Activated CD4-positive, alpha-beta T cell treated with anti-CD3 and anti-CD28 coated beads for 1 hour (primary cell): ENCODE data around the gene RASAL2.
"Not testable (repeated sequence)": the region's sequence is repeated elsewhere in the genome, so short reads cannot be mapped to it uniquely, and the experiment has no call there.

ENCODE experiments used
- DNase-seq: peaks from one replicate; pipeline ENCODE4 v3.0.0-alpha.2; 2020

The RASAL2 gene

DNA sequence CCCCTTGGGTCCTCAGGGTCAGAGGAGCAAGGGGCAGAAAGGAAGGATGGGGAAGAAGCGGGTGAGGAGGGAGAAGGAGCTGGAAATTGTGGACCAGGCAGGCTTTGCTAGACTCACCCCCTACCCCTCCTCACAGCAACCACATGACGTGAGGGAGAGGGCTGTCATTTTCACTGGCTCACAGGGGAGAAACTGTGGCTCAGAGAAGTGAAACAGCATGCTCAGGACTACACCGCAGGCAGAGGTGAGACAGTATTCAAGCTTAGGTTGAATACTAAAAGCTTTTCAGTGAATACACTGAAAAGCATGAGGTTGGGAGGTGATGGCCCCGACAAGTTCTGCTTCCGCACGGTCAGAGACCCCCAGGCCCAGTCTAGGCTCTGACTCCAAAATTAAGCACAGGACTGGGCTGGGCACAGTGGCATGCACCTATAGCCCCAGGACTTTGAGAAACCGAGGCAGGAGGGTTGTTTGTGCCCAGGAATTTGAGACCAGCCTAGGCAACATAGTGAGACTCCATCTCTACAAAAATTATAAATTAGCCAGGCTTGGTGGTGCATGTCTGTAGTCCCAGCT lies 404.1 kb downstream of the RASAL2 start:
- no peak for DNase-seq

DNA sequence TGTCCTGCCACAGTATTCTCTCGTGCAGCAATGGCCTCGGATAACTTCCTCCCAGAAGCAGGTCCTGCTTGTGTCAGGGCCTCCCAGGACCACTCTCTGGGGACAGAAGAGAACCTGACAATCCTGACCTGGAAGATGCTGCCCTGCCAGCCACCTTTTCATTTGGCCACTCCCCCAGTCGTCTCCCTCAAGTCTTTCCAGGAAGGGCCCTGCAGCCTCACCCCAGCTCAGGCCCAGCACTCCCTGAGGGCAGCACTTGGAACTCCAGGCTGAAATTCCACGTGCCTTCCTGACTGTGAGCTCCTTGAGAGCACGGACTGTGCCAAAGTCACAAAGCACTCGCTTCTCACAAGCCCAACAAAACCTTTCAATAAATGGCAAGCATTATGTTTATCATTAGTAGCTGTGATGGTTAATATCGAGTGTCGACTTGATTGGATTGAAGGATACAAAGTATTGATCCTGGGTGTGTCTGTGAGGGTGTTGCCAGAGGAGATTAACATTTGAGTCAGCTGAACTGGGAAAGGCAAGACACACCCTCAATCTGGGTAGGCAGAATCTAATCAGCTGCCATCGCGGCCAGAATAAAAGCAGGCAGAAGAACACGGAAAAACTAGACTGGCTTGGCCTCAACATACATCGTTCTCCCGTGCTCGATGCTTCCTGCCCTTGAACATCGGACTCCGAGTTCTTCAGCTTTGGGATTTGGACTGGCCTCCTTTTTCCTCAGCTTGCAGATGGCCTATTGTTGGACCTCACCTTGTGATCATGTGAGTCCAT lies 405.2 kb downstream of the RASAL2 start:
- DNase-seq = no peak

DNA sequence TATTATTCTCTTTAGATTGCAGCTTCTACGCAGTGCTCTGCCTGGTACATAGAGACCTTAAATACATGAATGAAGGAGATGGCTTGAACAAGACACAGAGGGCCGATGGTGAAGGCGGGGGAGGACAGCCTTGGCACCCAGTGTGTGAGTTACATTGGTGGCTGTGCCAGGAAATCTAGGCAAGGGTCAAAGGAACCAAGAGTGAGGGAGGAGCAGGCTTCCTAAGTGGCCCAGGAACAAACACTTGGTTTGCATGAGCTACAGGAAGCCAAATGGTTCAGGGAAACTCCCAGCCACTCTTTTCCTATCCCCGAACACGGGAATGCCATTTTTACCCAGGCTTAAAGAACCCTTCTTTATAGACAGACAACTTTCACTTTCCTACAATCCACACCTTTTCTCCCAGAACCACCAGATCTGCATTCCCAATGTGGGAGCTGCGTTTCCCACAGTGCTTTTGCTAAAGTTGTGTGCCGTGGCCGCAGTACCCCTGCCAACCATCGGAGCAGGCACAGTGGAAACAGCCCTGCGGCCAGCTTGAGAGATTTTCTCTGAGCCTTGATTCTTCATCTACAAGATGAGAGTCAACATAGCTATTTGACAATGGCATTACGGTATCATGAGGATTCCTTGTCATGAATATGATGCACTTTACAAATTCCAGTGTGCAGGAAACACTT lies 406.3 kb downstream of the RASAL2 start:
- DNase-seq = no peak

DNA sequence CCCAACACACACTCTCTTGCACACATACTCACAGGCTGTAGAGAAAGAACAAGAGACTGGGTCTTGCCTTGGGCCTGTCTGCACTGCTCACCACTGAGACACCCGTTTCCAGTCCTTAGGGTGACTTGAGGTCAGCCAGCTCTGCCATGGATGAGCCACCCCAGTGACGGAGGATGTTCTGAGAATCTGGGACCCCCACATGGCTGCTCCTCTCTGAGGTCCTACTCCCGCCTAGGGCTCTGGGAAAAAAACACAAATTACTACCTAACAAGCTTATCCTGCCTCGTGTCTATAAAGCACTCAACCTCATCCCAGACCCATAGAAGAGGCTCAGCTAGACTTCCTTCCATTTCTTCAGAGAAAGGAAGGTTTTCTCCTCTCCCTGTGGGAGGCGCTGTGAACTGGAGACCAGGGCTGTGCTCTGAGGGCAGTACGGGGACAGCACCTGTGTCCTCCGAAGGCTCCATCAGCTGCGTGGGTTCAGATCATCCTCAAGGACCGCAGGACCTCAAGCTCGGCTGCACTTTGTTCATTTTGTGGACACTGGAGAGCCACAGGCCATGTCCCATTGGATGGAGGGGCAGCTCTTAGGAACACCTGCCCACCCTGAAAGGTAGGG lies 407.1 kb downstream of the RASAL2 start:
- no peak for DNase-seq

DNA sequence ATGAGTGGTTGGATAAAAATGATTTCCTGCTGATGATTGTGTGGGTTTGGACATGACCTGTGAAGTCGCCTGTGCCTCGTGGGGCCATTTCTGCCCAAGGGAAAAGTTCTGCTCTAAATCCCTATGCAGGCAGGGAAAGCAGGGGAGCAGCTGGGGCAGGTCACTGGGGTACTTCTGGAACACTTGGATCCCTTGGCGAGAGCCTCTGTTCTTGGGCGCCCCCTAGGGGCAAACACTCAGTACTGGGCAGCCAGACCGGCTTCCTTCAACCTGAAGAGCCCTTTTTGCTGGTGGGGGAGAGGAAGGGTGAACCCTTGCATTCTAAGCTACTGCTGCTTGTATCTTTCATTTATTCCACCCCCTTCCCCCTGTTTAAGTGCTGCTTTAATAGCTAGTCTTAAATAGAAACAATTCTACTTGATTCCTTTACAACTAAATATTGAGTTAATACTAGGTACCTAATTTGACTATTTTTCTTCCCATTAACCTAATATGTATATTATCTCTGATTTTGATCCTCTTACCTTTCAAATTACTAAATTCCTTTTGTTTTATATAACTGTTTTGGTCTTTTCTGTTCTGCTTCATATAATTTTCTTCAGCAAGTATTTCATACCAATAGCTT lies 407.9 kb downstream of the RASAL2 start:
- no peak for DNase-seq

DNA sequence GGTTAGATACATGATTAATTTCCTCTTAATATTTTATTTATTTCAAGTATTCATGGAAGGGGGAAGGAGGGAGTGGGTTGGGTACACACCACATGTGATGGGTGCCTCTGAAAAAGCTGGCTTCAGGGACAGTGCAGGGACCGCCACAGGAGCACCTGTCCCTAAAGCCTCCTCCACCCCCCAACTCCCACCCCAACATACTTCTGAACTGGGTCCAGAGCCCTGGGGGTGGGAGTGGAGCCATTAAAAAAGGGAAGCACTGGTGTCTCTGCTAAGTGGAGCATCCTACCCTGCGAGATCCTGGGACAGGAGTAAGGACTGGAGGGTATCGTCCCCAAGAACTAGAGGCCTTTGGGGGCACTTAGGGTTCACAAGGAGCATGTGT lies 408.4 kb downstream of the RASAL2 start:
- DNase-seq = no peak

DNA sequence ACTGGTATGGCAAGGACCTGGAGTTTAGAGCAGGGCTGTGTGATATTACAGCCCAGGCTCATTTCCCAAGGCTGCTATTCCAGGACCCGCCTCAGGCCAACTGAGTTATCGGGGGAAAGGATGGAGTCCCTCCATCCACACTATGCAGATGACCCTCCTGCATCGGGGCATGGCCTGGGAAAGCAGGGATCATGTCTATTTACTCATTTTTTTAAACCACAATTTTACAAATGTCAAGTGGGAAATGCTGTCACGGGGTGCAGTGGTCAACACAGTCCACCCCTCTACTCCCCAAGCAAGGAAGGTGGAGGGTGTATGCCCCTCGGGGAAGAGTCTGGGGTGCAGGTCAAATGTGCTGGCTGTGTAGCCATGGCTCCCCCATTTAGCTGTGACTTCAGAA lies 409.0 kb downstream of the RASAL2 start:
- no peak for DNase-seq

DNA sequence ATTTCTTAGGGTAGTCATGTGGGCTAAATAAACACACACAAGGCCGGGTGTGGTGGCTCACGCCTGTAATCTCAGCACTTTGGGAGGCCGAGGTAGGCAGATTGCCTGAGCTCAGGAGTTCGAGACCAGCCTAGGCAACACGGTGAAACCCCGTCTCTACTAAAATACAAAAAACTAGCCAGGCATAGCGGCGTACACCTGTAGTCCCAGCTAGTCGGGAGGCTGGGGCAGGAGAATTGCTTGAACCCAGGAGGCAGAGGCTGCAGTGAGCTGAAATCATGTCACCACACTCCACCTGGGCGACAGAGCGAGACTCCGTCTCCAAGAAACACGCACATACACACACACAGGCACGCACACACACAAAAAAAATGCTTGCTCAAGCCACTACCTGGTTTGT lies 409.4 kb downstream of the RASAL2 start:
- DNase-seq = not testable (repeated sequence)

DNA sequence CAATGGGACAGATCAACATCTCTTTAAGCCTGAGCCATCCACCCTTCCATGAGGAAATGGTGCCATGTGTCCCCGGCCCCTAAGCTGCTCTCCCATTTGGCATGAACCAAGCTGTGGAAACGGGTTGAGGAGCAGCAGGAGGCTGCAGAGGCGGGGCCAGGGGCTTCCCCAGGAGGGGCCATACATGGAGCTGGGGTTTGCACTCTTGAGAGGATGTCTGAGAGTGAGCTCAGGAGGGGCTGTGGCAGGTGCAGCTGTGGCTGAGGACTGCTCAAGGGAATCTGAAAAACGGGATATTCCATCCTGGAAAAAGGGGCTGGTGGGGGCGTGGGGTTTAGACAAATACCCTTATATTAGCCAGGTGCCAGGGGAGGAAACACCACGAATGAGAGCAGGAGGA lies 409.9 kb downstream of the RASAL2 start:
- no peak for DNase-seq

DNA sequence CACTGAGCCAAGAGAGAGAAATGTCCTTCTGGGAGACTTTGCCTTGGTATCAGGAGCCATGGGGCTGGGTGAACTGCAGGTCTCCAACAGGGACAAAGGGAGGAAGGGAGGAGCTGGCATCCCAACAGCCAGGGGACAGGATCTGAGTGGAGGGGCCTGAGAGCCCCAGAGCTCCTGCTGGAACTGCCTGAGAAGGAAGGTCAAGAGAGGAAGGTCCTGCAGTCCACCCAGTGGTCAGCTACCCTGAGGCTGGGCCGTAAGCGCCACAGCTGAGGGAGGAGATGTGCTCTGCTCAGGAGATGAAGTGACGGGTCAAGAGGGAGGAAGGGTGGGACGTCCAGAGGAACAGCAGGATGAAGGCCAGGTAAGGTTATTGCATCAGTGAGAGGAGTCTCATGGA lies 410.4 kb downstream of the RASAL2 start:
- DNase-seq = no peak

DNA sequence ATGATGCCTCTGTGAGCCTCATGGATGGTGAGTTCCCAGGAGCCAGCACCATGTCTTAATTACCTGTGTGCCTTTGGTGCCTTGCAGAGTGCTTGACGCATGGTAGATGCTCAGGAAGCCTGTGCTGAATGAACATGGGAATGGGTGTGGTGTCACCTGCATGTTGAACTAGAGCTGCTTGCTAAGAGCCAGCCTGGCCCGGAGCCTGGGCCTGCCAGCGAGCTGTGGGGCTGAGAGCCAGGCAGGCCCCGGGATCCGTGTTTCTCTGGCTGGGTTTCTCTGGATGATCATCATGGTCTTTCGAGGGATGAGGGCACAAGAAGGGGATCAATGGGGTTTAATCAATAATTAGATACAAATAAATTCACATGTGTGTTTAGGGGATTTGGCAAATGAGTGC lies 412.3 kb downstream of the RASAL2 start:
- DNase-seq = no peak

DNA sequence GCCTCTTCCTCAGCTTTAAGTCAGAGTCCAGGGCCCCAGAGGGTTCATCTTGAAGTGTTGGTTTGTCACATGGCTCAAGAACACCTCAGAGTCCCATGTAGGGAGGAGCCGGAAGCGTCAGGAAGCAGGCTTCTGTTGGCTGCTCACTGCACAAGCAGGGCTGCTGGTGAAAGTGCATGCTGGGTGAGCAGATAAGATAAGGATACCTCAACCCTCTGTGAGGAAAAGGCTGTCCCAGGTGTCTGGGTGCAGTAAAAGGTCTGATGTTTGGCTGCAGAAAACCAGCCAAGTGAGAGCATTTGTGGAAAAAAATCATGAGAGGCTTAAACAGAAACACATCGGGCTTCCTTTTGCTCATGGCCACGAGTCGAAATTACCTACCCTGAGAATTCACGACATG lies 412.8 kb downstream of the RASAL2 start:
- no peak for DNase-seq

DNA sequence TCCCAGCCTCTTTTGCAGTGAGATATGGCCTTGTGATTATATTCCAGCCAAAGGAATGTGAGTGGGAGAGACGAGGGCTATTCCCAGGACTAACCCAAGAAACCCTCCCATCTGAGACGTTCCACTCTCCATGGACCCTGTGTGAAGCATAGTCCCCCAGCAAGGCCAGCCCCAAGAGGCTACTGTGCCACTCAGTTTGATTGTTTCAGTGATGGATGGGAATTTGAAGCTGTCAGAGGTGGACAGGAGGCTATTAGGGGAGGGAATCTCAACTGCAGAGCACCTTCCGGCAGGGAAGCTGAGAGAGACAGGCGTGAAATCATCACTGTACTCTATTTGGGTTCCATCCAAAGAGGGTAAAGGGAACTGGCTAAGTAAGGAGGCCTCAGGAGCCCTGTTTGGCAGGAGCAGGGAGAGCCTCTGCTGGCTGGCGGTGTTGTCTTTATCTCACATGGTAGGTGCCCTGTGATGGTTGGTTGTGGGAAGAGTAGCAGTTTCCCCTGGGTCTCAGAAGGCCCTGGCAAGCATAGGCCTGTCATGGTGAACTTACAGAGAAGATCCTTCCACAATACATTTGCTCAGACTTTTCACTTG lies 415.6 kb downstream of the RASAL2 start:
- DNase-seq = no peak

DNA sequence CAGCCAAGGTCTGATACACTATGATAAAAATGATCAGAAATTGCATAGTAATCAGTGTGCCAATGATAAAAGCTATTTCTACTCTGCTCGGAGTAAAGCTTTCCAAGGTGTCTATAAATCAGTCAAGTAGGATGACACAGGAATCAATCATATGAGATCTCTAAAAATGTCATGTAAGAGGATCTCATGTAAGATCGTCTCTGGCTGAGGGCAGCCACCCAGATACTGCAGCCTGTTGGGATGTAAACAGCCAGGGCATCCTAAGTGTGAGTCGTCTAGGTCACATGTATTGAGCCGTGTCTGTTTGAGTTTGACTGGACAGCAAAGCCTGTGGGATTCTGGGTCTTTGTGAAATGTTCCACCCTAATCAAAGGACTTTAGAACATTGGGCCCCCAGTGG lies 416.3 kb downstream of the RASAL2 start:
- DNase-seq = no peak

DNA sequence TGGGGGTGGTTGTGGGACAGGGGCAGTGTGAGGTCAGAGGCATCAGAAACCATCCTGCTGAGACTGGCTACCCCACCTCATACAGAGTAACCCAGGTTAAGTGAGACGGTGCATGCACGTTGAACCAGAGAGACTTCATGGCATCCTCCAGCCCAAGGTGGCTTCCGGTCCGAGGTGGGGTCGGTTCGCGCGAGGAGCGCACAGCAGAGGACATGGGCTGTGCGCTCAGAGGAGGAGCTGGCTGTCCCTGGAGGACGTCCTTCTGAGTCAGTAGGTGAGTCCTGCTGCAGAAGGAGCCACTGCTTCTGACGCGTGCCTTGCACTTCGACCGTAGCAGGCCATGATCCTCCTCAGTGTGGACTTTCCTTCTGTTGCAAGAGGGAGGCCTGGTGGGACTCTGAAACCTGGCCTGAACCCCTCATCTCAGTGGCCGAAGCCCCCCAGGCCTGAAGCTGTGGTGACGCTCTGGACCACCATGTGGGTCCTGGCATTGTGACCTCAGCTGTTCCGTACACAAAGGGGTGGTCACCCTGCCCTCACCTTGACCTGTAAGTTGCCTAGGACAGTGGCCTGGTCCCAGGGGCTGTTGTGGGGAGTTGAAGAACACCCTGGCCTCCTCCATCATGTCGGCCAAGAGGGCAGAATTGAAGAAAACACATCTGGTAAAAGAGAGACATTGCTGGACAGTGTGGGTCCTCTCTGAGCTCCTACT lies 418.8 kb downstream of the RASAL2 start, which contains the start of gene TEX35:
Gene TEX35 (plus strand): TSS at position 544 of the 712 bp plus-strand sequence. CDS start 80 bp downstream, at position 624.
- no peak for DNase-seq

DNA sequence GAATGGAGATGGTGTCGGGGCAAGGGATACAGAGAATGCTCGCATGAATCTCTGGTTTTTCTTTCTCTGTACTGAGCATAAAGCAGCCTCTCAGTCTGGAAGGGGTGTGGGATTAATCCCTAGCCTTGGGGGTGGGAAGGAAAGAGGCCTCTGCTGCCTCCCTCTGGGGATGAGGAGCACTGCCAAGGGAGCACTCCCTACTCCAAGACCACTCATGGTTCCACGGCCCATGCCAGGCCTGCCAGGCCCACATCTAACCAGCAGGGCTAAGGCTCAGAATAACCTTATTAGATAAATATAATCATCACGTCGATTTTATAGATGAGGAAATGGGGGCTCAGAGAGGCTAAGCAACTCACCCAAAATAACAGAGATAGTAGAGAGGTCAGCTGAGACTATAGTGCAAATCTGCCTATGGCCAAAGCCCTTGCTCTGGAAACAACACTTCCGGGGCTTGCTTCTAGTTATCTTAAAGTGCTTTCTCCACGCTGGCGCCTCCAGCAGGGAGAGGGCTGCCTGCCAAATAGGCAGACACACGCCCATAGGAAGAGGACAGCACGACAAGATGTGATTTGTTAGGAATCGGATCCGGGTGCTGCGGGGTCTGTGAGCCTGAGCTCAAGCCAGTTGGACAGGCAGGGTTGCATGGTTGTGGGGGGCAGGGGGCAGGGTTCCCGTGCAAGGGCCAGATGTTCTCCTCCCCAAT lies 419.5 kb downstream of the RASAL2 start:
- no peak for DNase-seq

DNA sequence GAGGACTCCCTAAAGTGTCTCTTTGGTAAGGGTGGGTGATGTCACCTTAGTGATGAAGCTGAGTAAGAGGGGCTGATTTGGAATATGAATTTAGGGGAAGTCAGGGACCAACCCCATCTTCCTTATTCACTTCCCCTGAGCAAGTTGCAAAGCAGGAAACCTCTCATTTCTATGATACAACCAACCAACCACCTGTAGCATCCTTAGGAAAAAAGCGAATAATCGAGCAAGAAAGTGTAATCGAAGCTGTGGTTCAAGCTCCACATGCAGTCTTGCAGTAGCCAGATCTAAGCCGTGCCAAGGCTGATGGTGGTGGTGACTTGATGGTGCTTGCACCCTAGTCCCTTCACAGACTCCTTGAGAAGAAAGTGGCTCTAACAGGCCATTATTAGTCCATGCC lies 422.2 kb downstream of the RASAL2 start:
- no peak for DNase-seq

DNA sequence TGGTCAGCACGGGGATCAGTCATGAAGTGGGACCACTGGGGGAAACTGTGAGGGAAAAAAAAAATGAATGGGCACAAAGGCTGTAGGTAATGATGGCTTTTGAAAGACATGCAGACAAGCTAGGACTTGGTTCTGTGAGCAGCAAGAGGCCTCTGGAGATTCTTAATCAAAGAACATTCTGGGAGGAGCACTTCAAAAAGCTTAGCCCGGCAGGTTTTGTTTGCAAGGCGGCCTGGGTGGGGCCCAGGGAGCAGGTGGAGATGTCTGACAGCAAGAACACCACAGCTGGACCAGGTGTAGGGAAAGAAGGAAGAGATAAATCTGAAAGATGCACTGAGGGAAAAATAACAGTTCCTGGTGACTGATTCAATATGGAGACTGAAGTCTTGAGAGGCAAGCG lies 425.0 kb downstream of the RASAL2 start:
- DNase-seq = no peak

DNA sequence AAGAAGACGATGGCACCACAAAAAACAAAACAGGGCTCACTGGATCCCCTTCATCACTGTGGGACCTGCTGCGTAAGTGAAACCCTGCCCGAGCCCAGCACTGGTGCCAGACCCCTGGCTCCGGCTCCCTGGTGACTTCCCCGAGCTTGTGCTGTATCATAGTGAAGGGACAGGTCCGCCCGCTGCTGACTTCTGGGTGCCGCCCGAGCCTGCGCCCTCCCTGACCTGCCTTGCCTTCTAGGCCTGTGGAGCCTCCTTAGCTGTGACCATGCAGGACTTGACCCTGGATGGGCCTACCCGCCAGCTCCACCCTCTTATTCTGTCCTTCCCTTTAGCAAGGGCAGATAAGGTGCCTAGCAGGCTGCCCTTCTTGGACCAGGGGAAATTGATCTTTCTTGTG lies 426.9 kb downstream of the RASAL2 start:
- DNase-seq = no peak

DNA sequence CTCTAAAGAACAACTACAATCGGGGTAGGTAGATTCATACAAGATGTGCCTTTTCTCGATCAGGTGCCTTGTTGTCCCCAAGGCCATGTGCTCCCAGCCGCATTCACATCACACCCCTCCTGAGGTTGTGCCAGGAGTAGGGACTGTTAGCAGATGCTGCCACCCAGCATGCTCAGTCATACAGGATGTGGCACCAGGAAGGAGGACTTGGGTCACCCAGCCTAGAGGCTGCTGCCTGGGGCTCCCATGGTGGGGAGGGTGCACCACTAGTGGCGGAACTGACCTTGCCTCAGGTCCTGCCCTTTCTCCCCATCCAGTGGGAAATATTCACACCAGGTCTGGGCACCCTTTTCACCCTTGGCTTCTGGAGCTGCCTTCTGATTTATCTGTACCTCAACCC lies 427.3 kb downstream of the RASAL2 start:
- no peak for DNase-seq

DNA sequence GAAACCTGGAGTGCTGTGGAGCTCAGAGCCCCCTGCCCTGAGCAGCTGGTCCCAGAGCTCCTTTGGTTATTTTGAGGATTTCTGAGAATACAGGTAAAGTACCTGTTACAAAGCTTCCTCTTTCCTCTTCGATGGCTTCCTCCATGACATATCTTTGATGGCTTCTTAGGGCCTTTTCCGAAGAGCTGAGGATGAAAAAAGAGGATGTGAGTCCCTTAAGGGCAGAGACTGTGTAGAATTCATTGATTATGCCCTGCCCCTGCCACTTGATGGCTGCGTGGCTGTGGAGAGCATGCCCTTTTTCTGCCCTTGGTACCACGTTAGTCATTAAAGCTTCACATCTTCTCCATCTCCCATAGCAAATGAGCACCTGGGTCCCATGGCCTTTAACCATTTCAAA lies 433.2 kb downstream of the RASAL2 start:
- DNase-seq = no peak
